GM21367 (cell line): ENCODE measurements around the gene MRPL38.

ENCODE experiments used
- ATAC-seq: cut with Tn5 transposase; IDR thresholded peaks from one replicate; pipeline ENCODE4 v1.9.1; 2021; ENCODE audit not compliant: unreplicated experiment

Gene MRPL38

GRCh38 chr17:75920045-75920560 lies 15.4 kb upstream of the MRPL38 start:
- ATAC-seq = no peak

DNA sequence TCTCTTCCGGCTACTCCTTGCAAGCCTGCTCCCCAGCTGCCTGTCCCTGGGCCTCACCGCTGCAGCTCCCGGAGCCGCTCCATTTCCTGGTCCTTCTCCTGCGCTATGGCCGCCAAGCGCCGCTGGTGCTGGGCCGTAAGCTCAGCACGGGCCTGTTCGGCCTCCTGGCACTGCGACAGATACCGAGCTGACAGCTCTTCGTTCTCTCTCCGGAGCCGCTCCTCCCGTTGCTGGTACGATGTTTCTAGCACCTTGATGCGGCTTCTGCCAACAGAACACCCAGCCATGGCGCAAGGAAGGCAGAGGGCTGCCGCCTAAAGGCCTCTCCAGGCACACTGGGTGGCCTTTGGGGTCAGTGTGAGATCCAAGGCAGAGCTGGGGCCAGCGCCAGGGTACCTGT lies 14.9 kb upstream of the MRPL38 start:
- ATAC-seq = no peak

DNA sequence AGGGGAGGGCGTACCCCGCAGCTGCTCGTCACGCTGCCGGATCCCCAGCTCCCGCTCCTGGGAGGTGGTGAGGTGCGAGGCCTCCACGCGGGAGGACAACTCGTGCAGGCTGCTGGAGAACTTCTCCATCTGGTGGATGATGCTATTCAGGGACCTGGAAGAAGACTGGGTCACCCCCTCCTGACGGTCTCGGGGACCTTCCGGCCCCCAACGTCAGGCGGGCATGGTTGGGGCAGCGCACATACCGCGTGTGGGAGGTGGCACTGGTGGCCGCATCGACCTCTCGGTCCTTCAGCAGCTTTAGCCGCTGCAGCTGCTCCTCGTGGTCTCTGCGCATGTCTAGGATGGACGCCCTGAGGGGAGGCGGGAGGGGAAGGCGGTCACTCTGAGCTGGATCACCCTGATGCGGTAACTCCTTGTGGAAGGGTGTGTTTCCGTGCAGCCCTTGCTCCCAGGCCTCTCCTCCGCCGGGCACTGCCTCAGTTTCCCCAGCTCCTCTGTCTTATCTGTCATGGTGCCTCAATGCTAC lies 13.3 kb upstream of the MRPL38 start:
- no peak for ATAC-seq

DNA sequence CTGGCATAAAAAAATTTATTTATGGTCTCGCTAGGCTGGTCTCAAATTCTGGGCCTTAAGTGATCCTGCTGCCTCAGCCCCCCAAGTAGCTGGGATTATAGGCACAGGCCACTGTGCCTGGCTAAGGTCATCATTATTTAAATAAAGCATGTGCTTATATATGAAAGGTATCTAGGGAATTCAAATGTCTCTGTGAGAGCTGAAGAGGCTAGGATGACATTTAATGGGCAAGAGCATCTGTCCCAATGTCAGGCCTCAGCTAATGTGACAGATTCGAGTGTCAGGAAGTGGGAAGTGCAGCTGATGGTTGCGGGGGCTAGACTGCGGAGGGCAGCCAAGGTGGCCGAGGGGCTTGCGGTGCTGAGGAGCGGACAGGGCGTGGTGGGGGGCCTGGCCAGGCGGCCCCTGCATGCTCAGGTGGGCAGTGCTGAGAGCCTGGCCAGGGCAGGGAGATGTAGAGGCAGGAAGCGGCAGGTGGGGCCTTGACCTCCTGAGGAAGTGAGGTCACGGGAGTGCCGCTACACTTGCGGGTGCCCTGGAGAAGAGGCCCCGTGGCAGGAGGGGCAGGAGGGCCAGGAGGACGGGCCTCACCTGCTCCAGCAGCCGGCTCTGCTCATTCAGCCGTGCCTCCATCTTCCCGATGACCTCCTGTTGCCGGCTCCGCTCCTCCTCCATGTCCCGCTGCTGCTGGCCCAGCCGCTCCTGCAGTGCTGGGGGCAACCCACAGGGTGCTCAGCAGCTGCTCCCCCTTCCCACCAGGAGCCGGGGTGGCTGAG lies 12.6 kb upstream of the MRPL38 start:
- ATAC-seq = no peak

GRCh38 chr17:75915268-75915667 lies 10.6 kb upstream of the MRPL38 start:
- no peak for ATAC-seq

GRCh38 chr17:75914643-75915267 lies 10.1 kb upstream of the MRPL38 start:
- no peak for ATAC-seq

GRCh38 chr17:75913537-75914210 lies 9.0 kb upstream of the MRPL38 start:
- ATAC-seq = no peak

DNA sequence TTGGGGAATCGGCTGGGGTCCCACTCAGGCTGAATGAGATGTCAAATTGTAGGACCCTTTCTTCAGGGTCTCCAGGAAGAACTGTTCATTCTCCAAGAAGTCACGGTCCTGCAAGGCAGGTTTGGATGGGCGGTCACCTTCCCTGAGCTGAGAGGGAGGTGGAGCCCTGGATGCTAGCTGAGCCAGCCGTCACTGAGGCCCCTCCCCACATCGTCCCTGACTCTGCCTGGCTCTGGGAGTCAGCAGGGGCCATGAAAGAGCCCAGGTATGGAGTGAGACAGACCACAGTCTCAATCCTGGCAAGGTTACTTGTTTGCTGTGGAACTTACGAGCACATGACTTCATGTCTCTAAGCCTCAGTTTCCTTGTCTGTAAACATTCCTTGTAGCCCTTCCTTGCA lies 6.0 kb upstream of the MRPL38 start:
- no peak for ATAC-seq

DNA sequence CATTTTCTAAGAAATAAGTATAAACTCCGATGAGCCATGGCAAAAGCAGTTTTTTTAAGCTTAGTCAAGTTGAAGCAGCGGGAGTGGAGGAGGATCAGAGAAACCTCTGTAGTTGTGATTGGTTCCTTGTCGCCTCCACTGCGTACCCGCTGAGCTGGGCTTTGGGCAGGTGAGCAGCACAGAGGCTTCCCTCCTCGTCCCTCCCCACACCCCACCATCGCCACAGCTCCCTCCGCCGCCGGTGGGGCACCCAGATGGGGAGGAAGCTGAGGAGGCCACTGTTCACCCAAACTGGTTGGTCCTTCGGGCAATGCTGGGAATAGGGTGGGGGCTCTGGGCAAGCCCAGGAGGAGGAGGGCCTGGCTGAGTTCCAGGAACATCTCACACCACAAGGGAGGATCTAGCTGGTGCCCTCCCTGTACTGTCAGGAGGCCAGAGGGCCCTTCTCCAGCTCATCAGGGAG lies 5.2 kb upstream of the MRPL38 start:
- ATAC-seq = no peak

GRCh38 chr17:75909051-75909811 lies 4.5 kb upstream of the MRPL38 start:
- ATAC-seq = no peak

- ATAC-seq = no peak
Measured at GRCh38 chr17:75908201-75908600, 3.5 kb upstream of the MRPL38 start.

- ATAC-seq = no peak
Measured at GRCh38 chr17:75906143-75906884, 1.6 kb upstream of the MRPL38 start.

DNA sequence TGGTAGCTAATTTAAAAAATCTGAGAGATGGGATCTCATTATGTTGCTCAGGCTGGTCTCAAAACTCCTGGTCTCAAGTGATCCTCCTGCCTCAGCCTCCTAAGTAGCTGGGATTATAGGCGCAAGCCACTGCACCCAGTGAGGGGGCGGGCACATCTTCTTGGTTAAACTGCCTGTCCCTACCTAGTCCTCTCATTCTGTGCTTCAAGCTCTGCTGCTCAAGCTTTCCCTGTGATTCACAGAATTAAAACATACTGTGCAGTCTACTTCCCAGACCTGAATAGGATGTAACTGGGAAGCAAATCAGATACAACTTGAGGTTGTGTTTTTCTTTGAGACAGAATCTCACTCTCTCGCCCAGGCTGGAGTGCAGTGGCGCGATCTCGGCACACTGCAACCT lies 2.3 kb downstream of the MRPL38 start:
- ATAC-seq = no peak

DNA sequence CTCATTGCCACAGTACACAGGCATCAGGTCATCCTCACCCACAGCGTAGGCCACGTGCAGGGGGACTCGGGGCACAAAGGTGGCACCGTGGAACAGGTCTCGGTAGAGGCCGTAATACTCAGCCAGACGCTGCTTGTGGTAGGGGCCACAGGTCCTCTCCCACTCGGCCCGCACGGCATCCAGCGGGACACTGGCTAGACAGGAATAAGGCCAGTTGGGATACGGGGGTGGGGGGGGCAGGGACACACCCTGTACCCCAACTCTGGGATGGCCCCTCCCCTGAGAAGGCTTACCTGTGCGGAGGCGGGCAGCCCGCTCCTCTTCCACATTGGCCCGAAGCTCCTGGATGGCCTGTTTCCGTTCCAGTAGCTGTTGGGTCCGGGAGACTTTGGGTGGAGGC lies 3.0 kb downstream of the MRPL38 start:
- ATAC-seq = no peak

- no peak for ATAC-seq
Measured at GRCh38 chr17:75900691-75901533, 3.8 kb downstream of the MRPL38 start.

GRCh38 chr17:75899767-75900468 lies 4.8 kb downstream of the MRPL38 start:
- ATAC-seq = no peak

DNA sequence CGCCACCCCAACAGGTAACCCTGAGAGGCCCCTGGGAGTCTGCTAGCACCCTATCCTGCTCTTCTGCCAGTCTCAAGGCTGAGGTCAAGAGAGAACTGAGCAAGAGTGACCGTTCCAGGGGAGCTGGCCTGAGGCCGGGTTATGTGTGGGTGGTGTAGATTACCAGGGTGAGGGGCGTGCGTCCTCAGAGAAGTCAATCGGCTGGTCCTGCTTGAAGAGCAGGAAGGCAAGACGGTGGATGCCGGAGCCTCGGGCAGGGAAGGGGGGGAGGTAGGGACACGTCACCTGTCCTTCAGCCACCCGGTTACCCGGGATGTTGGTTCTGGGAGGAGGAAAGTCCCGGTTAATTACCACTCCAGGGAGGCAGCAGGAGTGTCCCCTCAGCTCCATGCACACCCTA lies 5.3 kb downstream of the MRPL38 start:
- no peak for ATAC-seq

GRCh38 chr17:75898791-75899190 lies 5.9 kb downstream of the MRPL38 start:
- no peak for ATAC-seq

- no peak for ATAC-seq
Measured at GRCh38 chr17:75898065-75898464, 6.6 kb downstream of the MRPL38 start.
